ENCODE data around the gene TPP2. TPM values are rescaled to one million over a fixed set of nuclear protein-coding genes. Genes with fewer than 3 reads are reported as not detected.

Gene TPP2
- total RNA-seq, 2 donors from 2014 or later, result 31.4 to 31.8 TPM

- Histone ChIP-seq H3K4me1 (replicated peaks) (no peaks in the 10 kb centered on the region), H3K27ac (no peak overlapping the region), H3K36me3 (no peaks in the 10 kb centered on the region), H3K9me3 (no peaks in the 10 kb centered on the region), H3K4me3 (no peak overlapping the region), H3K27me3 (replicated peaks; ENCODE audit: insufficient read depth) (no peaks in the 10 kb centered on the region)
- no peak for DNase-seq (ENCODE audit: low spot score)
- WGBS, result 86% methylated on average over 5 of the region's 5 CpGs
- intact Hi-C loops (cut with DNase I), result no loop called here
- TF ChIP-seq POLR2AphosphoS5 (IDR thresholded peaks at IDR 0.05), result no peak
- no peak for TF ChIP-seq POLR2A (IDR thresholded peaks at IDR 0.05)
These were observed 73.3 kb downstream of the TPP2 start for GRCh38 chr13:102670130-102670529.

GRCh38 chr13:102675115-102675514 is 78.3 kb downstream of the TPP2 start:
- no peaks in the 10 kb centered on the region for H3K27me3 ChIP-seq (replicated peaks; ENCODE audit: insufficient read depth)
- intact Hi-C loops (cut with DNase I), result no loop called here
- H3K4me1 ChIP-seq (replicated peaks), result no peaks in the 10 kb centered on the region
- TF ChIP-seq POLR2A (IDR thresholded peaks at IDR 0.05) (no peak), CTCF (IDR thresholded peaks at IDR 0.05) (no peak), POLR2AphosphoS5 (IDR thresholded peaks at IDR 0.05) (no peak)
- H3K9me3 ChIP-seq, result no peaks in the 10 kb centered on the region
- 87% methylated on average over 3 of the region's 3 CpGs for WGBS
- no peaks in the 10 kb centered on the region for H3K36me3 ChIP-seq
- H3K4me3 ChIP-seq, result no peak overlapping the region
- H3K27ac ChIP-seq, result no peak overlapping the region
- no peak for DNase-seq (ENCODE audit: low spot score)

GRCh38 chr13:102677122-102677521 is 80.3 kb downstream of the TPP2 start:
- TF ChIP-seq POLR2AphosphoS5 (IDR thresholded peaks at IDR 0.05) (no peak), CTCF (IDR thresholded peaks at IDR 0.05) (no peak), POLR2A (IDR thresholded peaks at IDR 0.05) (no peak)
- WGBS, result 78% methylated on average over 4 of the region's 4 CpGs
- intact Hi-C loops (cut with DNase I), result no loop called here
- DNase-seq (ENCODE audit: low spot score), result no peak
- H3K4me3 ChIP-seq, result no peak overlapping the region
- no peaks in the 10 kb centered on the region for H3K36me3 ChIP-seq
- H3K27ac ChIP-seq, result no peak overlapping the region
- no peaks in the 10 kb centered on the region for H3K27me3 ChIP-seq (replicated peaks; ENCODE audit: insufficient read depth)
- H3K4me1 ChIP-seq (replicated peaks), result no peaks in the 10 kb centered on the region
- no peaks in the 10 kb centered on the region for H3K9me3 ChIP-seq

- no peak overlapping the region for H3K4me3 ChIP-seq
- intact Hi-C loops (cut with DNase I), result no loop called here
- 60% methylated on average over 5 of the region's 5 CpGs for WGBS
- TF ChIP-seq CTCF (IDR thresholded peaks at IDR 0.05), result no peak
- no peak for TF ChIP-seq POLR2A (IDR thresholded peaks at IDR 0.05)
- no peak for TF ChIP-seq POLR2AphosphoS5 (IDR thresholded peaks at IDR 0.05)
- no peaks in the 10 kb centered on the region for H3K9me3 ChIP-seq
- no peaks in the 10 kb centered on the region for H3K27me3 ChIP-seq (replicated peaks; ENCODE audit: insufficient read depth)
- H3K4me1 ChIP-seq (replicated peaks), result no peaks in the 10 kb centered on the region
- H3K36me3 ChIP-seq, result no peaks in the 10 kb centered on the region
- H3K27ac ChIP-seq, result no peak overlapping the region
- DNase-seq (ENCODE audit: low spot score), result no peak
These were observed 81.7 kb downstream of the TPP2 start for GRCh38 chr13:102678339-102679107.

GRCh38 chr13:102679449-102680132 is 82.8 kb downstream of the TPP2 start:
- TF ChIP-seq CTCF (IDR thresholded peaks at IDR 0.05) (no peak), POLR2A (IDR thresholded peaks at IDR 0.05) (no peak), POLR2AphosphoS5 (IDR thresholded peaks at IDR 0.05) (no peak)
- 86% methylated on average over 3 of the region's 3 CpGs for WGBS

More at GRCh38 chr13:102679449-102680132, 82.8 kb downstream of the TPP2 start:
- intact Hi-C loops (cut with DNase I), result no loop called here
- no peaks in the 10 kb centered on the region for H3K36me3 ChIP-seq
- H3K9me3 ChIP-seq, result no peaks in the 10 kb centered on the region
- no peak for DNase-seq (ENCODE audit: low spot score)
- H3K4me3 ChIP-seq, result no peak overlapping the region
- no peaks in the 10 kb centered on the region for H3K4me1 ChIP-seq (replicated peaks)
- no peak overlapping the region for H3K27ac ChIP-seq
- H3K27me3 ChIP-seq (replicated peaks; ENCODE audit: insufficient read depth), result no peaks in the 10 kb centered on the region

Measured in prostate gland (tissue), 2 donors.